Rectal smooth muscle tissue (tissue), 1 donor: ENCODE measurements around the gene HEATR5A.
"Not testable (repeated sequence)": the region's sequence is repeated elsewhere in the genome, so short reads cannot be mapped to it uniquely, and the experiment has no call there.

Source experiments
- H3K27ac ChIP-seq: one replicate; pipeline ENCODE4 v1.7.0; 2013; ENCODE audit warnings: low read depth, low read length, inconsistent platforms
- H3K27me3 ChIP-seq: one replicate; pipeline ENCODE4 v1.7.0; 2013; ENCODE audit warnings: low read length; ENCODE audit not compliant: control insufficient read depth, insufficient read depth
- H3K36me3 ChIP-seq: one replicate; pipeline ENCODE4 v1.7.0; 2013; ENCODE audit warnings: low read length; ENCODE audit not compliant: control insufficient read depth, insufficient read depth
- H3K4me1 ChIP-seq: one replicate; pipeline ENCODE4 v1.7.0; 2013; ENCODE audit warnings: low read length; ENCODE audit not compliant: control insufficient read depth, insufficient read depth
- H3K4me3 ChIP-seq: one replicate; pipeline ENCODE4 v1.7.0; 2013; ENCODE audit warnings: low read length
- H3K9ac ChIP-seq: one replicate; pipeline ENCODE4 v1.7.0; 2013; ENCODE audit warnings: low read length

The HEATR5A gene

DNA sequence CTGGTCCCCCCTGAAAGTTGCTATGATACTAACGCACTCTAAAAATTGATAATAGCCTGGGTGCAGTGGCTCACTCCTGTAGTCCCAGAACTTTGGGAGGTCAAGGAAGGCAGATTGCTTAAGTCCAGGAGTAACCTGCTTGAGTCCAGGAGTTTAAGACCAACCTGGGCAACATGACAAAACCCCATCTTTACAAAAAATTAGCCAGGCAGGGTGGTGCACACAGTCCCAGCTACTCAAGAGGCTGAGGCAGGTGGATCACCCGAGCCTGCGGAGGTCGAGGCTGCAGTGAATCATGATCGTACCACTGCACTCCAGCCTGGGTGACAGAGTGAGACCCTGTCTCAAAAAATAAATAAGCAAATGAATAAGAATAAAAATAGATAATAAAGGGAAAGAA, 42.9 kb downstream of the HEATR5A start:
- Histone ChIP-seq H3K36me3 (peaks cover 9% of the 10 kb centered on the region), H3K4me3 (no peak overlapping the region), H3K9ac (no peak overlapping the region), H3K27ac (no peak overlapping the region), H3K4me1 (no peaks in the 10 kb centered on the region), H3K27me3 (no peaks in the 10 kb centered on the region)

DNA sequence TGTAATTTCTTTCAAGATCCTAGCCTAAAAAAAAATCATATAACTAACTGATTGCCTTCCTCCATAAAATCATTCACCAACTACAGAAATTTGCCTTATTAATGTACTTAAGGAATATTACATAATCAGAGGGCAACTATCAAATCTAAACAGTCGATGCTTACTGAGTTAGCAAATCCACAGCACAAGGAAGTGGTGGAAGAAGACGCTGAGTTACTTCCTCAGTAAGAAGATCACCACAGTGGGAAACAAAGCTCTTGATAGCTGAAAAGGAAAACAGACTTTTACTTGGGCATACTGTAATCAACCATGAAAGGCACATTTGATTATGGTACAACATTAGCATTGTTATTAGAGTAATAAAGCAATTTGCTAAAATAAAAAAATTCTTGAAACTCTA, 48.7 kb downstream of the HEATR5A start:
- Histone ChIP-seq H3K9ac (no peak overlapping the region), H3K27ac (no peak overlapping the region), H3K36me3 (peaks cover 4% of the 10 kb centered on the region), H3K27me3 (no peaks in the 10 kb centered on the region), H3K4me1 (no peaks in the 10 kb centered on the region), H3K4me3 (no peak overlapping the region)

DNA sequence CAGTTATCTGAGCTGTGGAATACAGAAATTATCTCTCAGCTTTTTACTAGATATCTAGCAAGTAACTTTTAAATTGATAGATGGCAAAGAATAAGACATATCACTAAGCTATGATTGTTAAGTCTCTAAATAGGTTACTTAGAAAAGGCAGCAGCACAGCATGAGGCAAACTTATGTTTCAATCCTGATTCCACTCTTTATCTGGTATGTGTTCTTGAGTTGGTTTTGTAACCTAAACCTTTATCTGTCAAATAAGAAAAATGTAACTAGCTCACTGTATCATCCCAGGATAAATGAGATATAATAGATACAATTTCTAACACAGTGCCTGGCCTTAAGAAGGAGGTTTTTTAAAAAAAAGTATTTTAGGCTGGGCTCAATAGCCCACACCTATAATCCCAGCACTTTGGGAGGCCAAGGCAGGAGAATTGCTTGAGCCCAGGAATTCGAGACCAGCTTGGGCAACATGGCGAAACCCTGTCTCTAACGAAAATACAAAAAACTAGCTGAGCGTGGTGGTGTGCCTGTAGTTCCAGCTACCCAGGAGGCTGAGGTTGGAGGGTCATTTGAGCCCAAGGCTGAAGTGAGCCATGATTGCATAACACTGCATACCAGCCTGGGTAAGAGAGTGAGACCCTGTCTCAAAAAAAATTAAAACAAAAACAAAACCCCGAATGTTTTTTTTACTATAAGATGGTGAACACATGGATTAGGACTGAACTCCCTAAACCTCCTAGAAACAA, 56.8 kb downstream of the HEATR5A start:
- Histone ChIP-seq H3K27ac (no peak overlapping the region), H3K4me1 (no peaks in the 10 kb centered on the region), H3K36me3 (peaks cover 9% of the 10 kb centered on the region), H3K4me3 (no peak overlapping the region), H3K9ac (no peak overlapping the region), H3K27me3 (no peaks in the 10 kb centered on the region)

DNA sequence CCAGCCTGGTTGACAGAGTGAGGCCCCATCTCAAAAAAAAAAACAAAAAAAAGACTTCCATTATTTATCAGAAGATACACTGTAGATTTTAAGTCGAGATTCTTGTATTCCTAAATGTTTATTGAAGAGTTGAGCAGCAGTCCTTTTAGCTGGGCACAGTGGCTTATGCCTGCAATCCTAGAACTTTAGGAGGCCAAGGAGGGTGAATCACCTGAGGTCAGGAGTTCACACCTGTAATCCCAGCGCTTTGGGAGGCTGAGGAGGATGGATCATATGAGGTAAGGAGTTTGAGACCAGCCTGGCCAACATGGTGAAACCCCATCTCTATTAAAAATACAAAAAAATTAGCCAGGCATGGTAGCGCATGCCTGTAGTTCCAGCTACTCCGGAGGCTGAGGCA, 57.6 kb downstream of the HEATR5A start:
- peaks cover 14% of the 10 kb centered on the region for H3K36me3 ChIP-seq
- no peak overlapping the region for H3K4me3 ChIP-seq
- no peaks in the 10 kb centered on the region for H3K27me3 ChIP-seq
- no peak overlapping the region for H3K9ac ChIP-seq
- H3K27ac ChIP-seq = no peak overlapping the region
- H3K4me1 ChIP-seq = no peaks in the 10 kb centered on the region

DNA sequence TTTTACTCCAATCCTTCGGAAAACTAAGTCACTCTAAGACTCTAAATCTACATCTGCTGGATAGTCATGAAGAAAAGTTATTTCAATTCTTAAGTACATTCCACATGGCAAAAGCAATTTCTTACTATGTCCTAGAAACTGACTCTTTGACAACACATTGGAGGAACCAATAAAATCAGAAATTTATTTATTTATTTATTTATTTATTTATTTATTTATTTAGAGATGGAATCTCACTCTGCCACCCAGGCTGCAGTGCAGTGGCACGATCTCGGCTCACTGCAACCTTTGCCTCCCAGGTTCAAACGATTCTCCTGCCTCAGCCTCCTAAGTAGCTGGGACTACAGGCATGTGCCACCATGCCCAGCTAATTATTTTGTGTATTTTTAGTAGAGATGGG, 58.6 kb downstream of the HEATR5A start:
- not testable (repeated sequence) for H3K4me3 ChIP-seq, H3K9ac ChIP-seq, H3K27me3 ChIP-seq, H3K4me1 ChIP-seq, H3K27ac ChIP-seq
- peaks cover 15% of the 10 kb centered on the region for H3K36me3 ChIP-seq

DNA sequence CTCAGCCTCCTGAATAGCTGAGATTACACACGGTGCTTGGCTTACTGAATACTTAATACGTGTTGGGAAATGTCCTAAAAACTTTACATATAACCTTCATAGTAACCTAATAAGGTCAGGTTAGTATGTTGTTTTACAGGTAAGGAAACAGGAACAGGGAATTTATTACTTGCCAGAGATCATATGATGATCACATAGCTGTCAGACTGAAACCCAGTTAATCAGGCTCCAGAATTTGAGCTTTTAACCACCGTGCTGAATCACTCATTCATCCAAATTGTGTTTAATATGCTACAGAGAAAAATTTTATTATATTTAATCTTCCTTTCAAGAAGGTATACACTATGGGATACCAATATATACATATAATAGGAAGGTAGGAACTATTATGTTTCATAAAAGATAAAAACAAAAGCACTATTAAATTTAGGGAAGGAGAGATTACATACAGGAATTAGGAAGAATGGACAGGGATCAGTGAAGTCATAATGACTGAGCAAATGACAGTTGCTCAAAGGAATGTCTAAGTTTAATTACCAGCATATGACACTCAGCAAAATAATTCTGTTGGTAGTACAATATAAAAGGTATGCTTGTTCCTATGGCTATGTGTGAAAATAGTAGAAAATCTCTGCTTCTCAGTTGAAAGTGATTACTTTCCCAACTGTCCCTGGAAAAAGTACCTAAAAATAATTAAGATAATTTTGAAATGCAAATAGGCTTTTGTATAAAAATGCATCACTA, 59.3 kb downstream of the HEATR5A start:
- Histone ChIP-seq H3K4me1 (no peaks in the 10 kb centered on the region), H3K27ac (no peak overlapping the region), H3K36me3 (peaks cover 15% of the 10 kb centered on the region), H3K9ac (no peak overlapping the region), H3K4me3 (no peak overlapping the region), H3K27me3 (no peaks in the 10 kb centered on the region)

DNA sequence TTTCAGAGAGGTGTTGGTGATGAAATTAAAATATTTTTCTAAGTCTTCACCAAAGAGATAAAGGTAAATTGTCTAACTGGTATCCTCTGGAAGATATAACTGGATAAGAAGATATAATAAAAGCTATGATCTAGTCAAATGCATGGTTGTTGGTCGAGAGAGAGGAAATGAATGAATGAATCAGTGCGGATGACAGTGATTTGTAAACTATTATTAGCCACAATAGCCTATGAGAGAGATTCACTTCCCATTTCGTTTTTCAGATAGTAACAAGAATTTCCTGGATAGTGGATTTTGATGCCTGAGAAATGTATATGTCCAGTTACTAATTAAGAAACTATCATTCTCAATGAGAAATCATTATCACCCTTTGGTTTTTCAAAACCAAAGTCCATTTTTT, 63.1 kb downstream of the HEATR5A start:
- Histone ChIP-seq H3K9ac (no peak overlapping the region), H3K4me3 (no peak overlapping the region), H3K36me3 (peaks cover 14% of the 10 kb centered on the region), H3K27me3 (no peaks in the 10 kb centered on the region), H3K27ac (no peak overlapping the region), H3K4me1 (no peaks in the 10 kb centered on the region)

DNA sequence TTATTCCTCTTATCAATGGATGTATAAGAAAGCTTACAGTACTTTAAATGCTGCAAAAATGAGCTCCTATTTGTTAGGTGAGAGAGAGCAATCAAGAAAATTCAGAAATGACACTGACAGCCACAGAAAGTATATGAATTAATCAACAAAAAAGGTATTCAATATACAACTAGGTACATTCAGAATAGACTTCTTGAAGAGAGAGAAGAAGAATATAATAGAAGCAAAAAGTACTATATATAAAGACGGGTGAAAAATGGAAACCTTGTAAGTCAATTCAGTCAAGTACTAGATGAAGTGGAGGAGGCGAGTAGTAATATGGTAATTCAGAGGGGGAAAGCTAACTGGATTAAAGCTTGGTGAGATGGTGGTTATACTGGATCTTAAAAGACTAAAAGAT, 74.3 kb downstream of the HEATR5A start:
- Histone ChIP-seq H3K27ac (no peak overlapping the region), H3K9ac (no peak overlapping the region), H3K27me3 (no peaks in the 10 kb centered on the region), H3K4me1 (no peaks in the 10 kb centered on the region), H3K36me3 (peaks cover 7% of the 10 kb centered on the region), H3K4me3 (no peak overlapping the region)

DNA sequence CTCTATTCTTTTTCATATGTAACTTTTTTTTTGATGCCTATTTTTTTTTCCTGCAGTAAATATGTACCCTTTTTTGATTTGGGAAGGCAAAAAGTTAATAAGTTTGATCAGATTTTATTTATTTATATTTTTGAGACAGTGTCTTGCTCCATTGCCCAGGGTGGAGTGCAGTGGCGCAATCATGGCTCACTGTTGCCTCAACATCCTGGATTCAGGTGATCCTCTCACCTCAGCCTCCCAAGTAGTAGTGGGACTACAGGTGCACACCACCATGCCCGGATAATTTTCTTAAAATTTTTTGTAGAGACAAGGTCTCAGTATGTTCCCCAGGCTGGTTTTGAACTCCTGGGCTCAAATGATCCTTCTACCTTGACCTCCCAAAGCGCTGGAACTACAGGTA, 79.1 kb downstream of the HEATR5A start:
- H3K4me3 ChIP-seq = no peak overlapping the region
- no peaks in the 10 kb centered on the region for H3K27me3 ChIP-seq
- H3K36me3 ChIP-seq = peaks cover 2% of the 10 kb centered on the region
- H3K4me1 ChIP-seq = no peaks in the 10 kb centered on the region
- H3K27ac ChIP-seq = no peak overlapping the region
- H3K9ac ChIP-seq = no peak overlapping the region

DNA sequence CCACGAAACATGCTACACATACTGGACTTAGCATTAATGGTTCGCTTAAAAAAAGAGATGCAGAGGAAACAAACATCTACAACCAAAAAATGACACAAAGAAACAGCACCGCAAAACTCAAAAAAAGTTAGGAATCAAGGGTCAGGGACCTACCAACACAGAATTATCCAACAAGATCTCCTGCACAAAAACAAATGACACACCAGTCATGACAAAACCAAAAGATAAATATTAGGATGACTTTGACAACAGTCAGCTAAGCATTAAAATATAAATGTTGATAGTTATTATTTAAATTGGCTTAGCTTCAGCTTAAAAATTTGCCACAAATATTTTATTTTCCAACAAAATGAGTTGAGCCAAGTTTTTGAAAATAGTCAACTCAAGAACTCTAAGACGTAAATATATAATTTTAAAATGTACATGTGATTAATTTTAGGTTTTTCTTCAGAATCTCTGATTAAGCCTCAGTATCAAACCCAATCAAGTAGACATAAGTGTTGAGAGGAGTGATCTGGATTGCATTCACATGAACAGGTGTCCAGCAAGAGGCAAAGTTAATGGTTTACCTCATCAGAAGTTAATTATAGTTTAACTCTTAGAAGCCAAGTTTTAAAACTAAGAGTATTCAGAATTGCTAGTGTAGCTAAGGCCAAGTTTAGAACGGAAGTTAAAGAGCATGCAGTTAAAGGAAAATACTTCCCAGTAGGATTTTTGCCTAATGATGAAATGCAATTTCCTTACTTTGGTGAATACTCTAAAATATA, 79.9 kb downstream of the HEATR5A start:
- Histone ChIP-seq H3K9ac (no peak overlapping the region), H3K27me3 (no peaks in the 10 kb centered on the region), H3K4me3 (no peak overlapping the region), H3K4me1 (no peaks in the 10 kb centered on the region), H3K36me3 (peaks cover 2% of the 10 kb centered on the region), H3K27ac (no peak overlapping the region)

DNA sequence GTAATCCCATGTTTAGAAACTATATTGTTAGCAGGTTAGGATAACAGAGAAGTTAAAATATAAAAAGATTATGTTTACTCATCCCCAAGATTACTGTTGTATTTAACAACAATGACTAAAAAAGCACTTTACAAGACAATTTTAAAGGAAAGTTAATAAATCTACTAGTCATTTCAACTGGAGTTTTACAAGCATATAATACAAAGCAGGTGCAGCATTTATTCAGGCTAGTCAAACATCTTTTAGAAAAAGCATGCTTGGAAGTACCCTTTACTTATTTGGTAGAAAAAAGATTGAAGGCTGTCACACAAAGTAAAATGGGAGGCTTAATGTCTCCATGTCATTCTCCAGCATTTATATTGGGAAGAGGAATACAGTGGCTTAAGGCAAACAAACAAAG, 80.6 kb downstream of the HEATR5A start:
- peaks cover 2% of the 10 kb centered on the region for H3K36me3 ChIP-seq
- no peak overlapping the region for H3K9ac ChIP-seq
- no peak overlapping the region for H3K27ac ChIP-seq
- H3K4me3 ChIP-seq = no peak overlapping the region
- no peaks in the 10 kb centered on the region for H3K27me3 ChIP-seq
- H3K4me1 ChIP-seq = no peaks in the 10 kb centered on the region

DNA sequence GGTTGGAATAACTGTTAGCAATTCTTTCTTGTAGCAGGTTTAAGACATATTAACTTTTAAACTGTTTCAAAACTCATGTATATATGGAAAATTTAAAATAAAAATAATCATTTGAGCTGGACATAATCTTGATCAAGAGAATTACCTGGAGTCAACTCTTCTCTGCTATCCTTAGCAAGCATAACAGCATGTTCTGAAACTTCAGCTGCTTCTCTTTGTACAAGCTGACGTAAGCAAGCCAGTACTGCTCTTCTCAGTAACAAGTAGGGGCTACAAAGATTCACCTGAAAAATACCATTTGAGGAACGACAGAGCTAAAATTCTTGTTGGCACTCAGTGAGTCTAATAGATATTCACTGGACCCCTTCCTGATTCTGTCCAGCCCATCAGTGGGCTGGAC, 83.0 kb downstream of the HEATR5A start:
- Histone ChIP-seq H3K4me1 (no peaks in the 10 kb centered on the region), H3K4me3 (no peak overlapping the region), H3K36me3 (no peaks in the 10 kb centered on the region), H3K27me3 (no peaks in the 10 kb centered on the region), H3K9ac (no peak overlapping the region), H3K27ac (no peak overlapping the region)
